ENCODE data around the gene RXRB. TPM values are rescaled to one million over a fixed set of nuclear protein-coding genes. Genes with fewer than 3 reads are reported as not detected.

RXRB gene
- total and polyA plus RNA-seq, 8 donors, result 35.4 to 76.2 (median 61.9) TPM

DNA sequence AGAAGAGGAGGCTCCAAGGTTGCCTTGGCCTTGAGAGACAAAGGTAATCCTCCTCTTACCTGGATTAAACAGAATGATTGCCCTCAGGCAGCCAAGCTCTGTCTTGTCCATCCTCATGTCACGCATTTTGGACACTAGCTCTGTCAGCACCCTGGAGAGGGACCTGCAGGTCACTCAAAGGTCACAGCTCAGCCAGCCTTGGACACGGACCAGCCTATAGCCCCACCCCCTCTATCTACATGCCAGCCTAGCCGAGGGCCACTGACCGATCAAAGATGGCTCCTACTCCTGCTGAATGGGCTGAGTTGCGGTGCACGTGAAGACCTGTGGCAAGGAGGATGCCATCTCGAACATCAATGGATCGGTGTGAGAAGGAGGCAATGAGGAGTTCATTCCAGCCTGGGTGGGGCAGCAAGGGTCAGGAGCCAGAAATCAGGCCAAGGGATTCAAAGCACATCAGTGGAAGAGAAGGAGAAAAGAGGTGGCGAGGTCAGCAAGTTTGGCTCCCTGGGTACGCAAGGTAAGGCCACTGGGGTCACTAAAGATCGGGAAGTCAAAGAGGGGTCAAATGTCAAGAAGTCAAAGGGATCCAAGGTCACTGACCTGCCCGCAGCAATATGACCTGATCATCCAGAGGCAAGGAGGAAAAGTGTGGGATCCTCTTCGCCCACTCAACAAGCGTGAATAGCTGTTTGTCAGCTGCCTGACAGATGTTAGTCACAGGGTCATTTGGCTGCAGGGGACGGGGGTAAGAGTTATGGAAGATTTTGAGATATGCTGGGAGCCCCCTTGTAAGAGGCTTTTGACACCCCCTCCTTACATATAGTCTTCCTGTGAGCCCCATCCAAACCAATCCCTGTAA is 4.9 kb downstream of the RXRB start:
- Histone ChIP-seq H3K27me3 (peaks cover 22 to 32% of the 10 kb centered on the region in 2 donors), H3K4me1 (peaks cover 27 to 46% of the 10 kb centered on the region in 2 donors), H3K36me3 (peaks cover 0 to 39% of the 10 kb centered on the region in 2 donors), H3K9me3 (no peaks in the 10 kb centered on the region), H3K4me3 (no peak overlapping the region), H3K27ac (no peak overlapping the region)
- no peak for TF ChIP-seq CTCF (IDR thresholded peaks at IDR 0.05)
- DNase-seq (no peak), ATAC-seq (no peak)
- intact Hi-C loops (cut with DNase I), result no loop called here

GRCh38 chr6:33194431-33194979 is 6.0 kb downstream of the RXRB start:
- no peak for ATAC-seq
- DNase-seq, result no peak
- H3K27ac ChIP-seq, result no peak overlapping the region
- H3K36me3 ChIP-seq, result peaks cover 0 to 39% of the 10 kb centered on the region in 2 donors
- H3K4me1 ChIP-seq, result peaks cover 27 to 44% of the 10 kb centered on the region in 2 donors
- H3K4me3 ChIP-seq, result no peak overlapping the region
- no peak for TF ChIP-seq CTCF (IDR thresholded peaks at IDR 0.05)
- no peaks in the 10 kb centered on the region for H3K9me3 ChIP-seq
- intact Hi-C loops (cut with DNase I), result no loop called here
- peaks cover 24 to 41% of the 10 kb centered on the region in 2 donors for H3K27me3 ChIP-seq

GRCh38 chr6:33193619-33194018 is 6.8 kb downstream of the RXRB start:
- Histone ChIP-seq H3K27ac (no peak overlapping the region), H3K36me3 (peaks cover 0 to 39% of the 10 kb centered on the region in 2 donors), H3K4me1 (peaks cover 20 to 35% of the 10 kb centered on the region in 2 donors), H3K9me3 (no peaks in the 10 kb centered on the region), H3K27me3 (peaks cover 24 to 50% of the 10 kb centered on the region in 2 donors), H3K4me3 (no peak overlapping the region)
- TF ChIP-seq CTCF (IDR thresholded peaks at IDR 0.05), result no peak
- DNase-seq (peak in 1 of 4 donors; percentile 41), ATAC-seq (no peak)
- intact Hi-C loops (cut with DNase I), result no loop called here

- TF ChIP-seq CTCF (IDR thresholded peaks at IDR 0.05), result no peak
- Histone ChIP-seq H3K27ac (no peak overlapping the region), H3K36me3 (peaks cover 0 to 39% of the 10 kb centered on the region in 2 donors), H3K4me1 (peaks cover 14 to 28% of the 10 kb centered on the region in 2 donors), H3K9me3 (no peaks in the 10 kb centered on the region), H3K4me3 (peak overlapping the region; percentile 7 to 11), H3K27me3 (peaks cover 24 to 50% of the 10 kb centered on the region in 2 donors)
- intact Hi-C loops (cut with DNase I), result no loop called here
- DNase-seq, result peak in 2 of 4 donors; percentile 26 to 79
- peak; percentile 10 for ATAC-seq
Observed at GRCh38 chr6:33192671-33193602, 7.5 kb downstream of the RXRB start.

All from left lung (tissue), 10 donors.